HG03108 (cell line): ENCODE data around the gene ZNF777.
A peak's percentile ranks its signal among the peaks of the same experiment; 100 is the strongest.

Experiments
- ATAC-seq: cut with Tn5 transposase; IDR thresholded peaks from one replicate; pipeline ENCODE4 v1.9.1; 2021; ENCODE audit warnings: moderate library complexity; ENCODE audit not compliant: unreplicated experiment

The ZNF777 gene

DNA sequence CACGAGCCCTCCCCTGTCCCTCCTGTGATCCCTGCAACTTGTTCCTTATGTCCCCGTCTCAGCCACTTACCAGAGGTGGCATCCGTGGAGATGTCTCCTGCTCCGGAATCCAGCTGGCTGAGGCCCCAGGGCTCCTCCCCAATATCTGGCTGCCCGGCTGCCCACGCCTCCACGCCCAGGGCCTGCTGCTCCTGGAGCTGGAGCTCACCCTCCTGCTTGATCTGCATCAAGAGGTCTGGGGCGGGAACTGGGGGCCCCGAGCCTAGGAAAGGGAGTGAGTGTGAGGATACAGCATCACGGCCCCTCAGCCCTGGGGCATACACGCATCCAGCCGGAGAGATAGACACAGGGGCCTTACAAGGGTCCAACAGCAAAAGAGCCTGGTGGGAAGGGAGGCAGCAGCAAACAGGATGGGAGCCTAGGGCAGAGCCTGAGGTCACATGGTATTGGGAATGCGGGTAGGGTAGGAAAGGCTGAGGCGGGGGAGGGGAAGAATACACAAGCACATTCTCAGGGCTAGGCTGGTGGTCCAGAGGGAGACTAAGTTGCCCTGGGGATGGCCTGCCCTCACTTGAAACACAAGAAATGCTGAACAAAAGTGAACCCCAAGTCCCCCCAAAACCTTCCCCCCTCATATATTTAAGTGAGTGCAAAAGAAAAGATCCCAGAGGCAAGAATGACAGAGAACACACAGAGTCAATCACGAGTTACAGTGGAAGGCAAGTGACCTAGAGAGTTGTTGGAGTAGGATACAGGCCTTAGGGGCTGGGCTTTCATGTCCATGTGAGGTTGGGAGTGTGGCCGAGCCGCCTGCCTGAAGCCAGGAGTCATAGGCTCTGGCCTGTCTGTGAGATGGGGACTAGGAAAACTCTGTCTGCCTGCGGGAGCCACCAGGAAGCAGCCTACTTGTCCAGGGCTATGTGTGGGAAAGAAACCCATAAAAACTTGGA lies 16.9 kb upstream of the ZNF777 start:
- no peak for ATAC-seq

DNA sequence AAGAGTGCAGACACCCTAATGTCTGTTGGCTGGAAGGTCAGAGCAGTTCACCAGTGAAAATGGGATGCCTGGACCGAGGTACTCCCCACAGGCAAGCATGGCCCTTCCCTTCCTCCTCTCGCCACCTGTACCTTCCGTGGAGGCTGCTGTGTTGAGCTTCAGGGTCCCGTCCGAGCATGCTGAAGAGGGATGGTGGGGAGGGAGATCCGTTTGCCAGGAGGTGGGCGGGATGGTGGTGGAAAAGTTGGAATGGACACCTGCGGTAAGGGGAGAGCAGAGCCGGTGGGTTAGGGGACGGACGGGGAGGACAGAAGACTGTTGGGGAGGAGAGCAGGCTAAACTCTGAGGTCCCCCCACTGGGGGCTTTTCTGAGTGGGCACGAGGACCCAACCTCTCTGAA lies 15.9 kb upstream of the ZNF777 start:
- ATAC-seq = no peak

DNA sequence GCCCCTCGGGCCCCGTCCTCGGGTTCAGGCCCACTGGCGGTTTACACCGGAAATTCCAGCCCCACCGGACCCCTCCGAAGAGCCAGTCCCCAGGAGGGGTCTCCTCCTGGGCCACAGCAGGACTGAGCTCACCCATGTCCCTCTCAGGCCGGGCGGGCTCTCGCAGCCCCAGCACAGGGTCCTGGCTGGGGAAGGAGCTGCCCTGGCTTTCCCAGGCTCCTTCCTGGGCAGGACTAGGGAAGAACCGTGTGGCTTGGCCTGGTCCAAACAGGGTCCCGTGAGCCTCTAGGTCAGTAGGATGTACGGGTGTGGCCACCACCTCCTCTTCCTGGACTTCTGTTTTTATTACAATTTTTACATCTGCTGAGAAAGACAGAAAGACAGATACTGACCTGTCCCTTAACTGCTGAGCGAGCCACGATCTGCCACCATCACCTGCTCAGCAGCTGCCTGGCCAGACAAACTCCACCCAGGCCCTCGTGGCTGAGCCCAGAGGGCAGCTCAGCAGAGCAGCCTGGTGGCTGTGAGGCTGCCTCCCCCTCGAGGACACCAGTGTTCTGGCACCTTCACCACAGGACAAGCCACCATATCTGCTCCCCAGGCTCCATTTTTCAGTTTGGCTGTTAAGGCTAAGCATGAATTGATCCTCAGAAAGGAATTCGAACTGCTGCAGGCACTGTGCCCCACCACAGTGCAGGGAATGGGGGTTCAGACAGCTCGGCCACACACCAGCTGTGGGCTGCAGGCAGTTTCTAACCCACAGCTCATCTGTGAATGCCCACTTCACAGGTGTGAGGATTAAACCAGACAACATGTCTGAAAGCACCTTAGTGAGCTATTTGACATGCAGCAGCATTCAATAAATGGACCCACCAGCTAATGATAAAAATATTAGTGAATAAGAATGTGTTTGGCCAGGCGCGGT lies 14.5 kb upstream of the ZNF777 start:
- ATAC-seq = no peak

DNA sequence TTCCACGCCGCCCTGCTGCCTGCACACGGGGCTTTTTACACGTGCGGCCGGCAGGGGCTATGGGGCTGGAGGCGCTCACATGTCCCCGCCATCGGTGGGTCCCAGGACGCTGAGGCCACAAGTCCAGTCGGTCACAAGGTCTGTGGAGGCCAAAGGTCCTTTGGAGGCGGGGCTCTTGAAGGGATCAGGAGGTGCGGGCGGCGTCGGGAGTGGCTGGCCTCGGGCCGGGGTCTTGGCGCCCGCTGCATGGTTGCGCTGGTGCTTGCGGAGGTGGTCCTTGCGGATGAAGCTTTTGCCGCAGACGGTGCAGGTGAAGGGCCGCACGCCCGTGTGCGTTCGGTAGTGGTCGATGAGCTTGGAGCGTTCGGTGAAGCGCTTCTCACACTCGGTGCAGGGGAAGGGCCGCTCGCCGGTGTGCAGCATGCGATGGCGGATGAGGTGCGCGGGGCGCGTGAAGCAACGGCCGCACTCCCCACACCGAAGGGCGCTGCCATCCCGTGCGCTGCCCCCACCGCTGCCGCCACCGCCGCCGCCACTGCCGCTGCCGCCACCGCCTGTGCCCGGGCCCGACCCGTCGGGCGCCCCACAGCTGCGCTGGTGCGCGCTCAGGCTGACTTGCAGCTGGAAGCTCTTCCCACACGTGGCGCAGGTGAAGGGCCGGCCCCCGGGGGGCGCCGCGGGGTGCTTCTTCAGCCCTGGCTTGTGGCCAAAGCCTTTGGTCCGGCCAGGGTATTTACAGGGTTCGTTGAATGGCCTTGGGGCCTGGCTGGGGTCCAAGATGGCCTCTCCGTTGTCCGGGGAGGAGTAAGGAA lies 13.7 kb upstream of the ZNF777 start:
- ATAC-seq = no peak

DNA sequence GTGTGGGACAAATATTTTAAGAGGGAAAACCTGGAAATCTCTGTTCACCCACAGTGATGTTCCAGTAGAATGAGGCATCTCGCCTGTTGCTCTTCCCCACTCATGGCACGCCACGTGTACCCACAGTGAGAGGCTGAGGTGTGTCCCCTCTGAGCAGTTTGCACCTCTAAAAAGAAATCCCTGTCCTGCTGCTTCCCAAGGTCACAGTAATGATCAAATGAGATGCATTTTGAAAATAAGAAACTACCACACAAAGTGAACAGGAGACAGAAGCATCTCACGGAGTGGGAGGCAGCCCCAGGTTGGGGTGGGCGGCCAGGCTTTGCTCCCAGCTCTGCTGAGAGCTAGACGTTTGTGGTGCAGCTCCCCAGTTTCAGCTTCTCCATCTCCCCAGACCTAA lies 12.4 kb upstream of the ZNF777 start:
- ATAC-seq = no peak

DNA sequence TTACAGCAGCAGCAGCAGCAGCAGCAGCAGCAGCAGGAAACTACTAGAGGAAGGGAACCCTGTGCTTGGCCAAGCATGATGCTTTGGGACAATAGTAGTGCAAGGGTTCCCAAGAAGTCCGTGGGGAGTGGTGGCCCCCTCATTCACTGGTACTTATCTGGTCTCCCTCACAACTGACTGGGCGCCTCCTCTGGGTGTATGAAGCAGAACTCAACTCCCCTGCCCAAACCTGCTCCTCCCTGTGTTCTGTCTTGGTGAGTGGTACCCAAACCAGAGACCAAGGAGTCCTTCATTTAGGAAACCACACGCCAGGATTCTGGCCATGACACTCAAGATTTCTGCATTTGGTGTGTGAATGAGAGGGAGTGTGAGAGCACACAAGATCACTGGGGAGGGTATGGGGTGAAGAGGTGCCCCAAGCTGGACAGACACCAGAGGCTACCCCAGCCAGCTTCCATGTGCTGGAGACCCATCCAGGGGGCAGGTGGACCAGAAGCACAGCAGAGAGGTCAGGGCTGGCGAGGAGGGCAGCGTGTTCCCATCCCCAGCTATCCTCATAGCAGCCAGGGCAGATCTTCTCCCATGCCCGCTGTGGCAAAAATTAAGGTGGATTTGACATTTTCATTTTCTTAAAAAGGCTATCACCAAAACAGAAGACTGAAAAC lies 10.6 kb upstream of the ZNF777 start:
- ATAC-seq = no peak

DNA sequence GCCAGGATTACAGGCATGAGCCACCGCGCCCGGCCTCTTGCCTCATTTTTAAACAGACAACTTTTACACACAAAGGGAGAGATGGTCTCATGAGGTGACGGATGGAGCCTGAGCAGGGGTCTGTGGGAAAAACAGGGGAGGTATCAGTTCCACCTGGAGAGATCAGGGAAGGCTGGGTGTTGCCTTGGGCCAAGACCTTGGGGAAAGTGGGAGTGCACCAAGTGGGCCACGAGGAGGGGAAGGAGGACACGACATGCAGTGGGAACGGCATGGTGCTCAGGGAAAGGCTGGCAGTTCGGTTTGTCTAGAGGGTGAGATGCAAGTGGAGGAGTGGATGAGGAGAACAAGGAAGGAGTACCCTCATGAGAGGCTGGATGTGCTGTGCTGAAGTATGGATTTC lies 8.9 kb upstream of the ZNF777 start:
- no peak for ATAC-seq

DNA sequence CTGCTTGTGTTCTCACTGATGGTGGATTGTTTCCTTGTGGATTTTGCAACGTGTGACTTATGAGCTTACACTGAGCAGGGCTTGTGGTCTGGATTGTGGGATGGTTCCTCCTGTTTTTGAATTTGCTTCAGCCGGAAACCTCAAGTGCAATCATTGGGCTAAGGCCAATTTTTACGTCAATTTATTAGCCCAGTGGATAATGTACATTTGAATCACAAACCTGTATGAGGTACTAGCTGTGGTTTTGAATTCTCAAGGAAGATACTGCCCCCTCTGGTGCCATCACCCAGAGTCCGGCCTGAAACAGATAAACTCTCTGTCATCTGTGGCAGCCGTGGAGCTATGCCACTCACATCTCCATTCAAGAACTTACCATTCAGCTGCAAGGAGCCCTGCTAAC lies 7.3 kb upstream of the ZNF777 start:
- ATAC-seq = no peak

DNA sequence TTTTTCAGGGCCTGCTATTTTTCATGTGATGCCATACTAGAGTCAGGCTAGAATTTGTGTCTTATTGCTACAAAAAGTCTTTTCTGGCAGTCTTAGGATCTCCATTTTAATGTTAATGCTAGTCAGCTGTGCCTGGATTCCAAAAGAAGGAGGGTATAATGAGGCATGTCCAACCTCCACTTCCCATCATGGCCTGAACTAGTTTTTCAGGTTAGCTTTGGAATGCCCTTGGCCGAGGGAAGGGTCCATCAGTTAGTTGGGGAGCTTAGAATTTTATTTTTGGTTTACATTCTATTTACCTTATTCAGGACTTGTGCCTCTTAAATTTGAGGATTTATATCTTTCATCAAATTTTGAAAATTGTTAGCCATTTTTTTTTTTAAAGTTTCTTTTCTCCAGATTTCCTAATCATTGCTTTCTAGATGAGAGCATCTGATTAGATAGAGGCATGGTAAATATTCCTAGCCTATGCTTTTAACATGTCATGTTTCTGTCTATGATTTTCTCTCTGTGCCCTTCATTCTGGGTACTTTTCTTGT lies 6.5 kb upstream of the ZNF777 start:
- no peak for ATAC-seq

DNA sequence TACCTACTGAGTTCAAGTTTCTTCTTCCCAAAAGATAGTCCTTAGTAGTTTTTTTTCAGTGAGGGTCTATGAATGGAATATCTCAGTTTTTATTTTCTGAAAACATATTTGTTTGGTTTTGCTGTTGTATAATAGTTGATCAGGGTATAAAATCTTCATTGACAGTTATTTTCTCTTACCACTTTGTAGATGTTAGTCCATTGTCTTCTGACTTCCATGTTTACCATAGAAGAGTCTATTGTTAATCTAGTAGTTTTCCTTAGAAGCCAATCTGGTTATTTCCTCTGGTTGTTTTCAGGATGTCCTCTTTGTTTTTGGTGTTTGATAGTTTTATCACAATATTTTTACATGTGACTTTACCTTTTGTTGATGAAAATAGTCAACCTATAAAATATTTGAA lies 5.5 kb upstream of the ZNF777 start:
- ATAC-seq = no peak

DNA sequence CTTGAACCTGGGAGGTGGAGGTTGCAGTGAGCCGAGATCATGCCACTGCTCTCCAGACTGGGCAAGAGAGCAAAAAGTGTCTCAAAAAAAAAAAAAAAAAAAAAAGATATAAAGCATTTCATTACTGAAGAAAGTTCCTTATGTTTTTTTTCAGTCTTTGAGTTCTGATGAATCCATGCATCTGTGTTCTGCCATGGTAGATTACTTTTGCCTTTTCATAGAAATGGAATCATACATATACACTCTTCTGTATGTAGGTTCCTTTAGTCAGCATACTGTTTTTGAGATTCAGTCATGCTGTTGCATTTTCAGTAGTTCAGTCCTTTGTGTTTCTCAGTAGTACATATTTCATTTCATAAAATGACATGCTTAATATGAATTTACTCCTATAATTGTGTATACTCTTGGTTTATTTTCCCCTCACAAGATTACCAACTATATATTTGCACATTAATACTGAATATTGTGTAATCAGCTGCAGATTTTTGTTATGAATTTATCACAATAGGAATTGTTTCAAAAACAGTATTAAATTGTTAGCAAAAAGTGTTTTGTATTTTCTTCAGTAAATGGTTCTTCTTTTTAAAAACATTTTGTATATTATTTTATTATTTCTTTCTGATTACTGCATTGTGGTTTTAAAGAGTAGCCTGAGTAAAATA lies 2.8 kb upstream of the ZNF777 start:
- no peak for ATAC-seq

DNA sequence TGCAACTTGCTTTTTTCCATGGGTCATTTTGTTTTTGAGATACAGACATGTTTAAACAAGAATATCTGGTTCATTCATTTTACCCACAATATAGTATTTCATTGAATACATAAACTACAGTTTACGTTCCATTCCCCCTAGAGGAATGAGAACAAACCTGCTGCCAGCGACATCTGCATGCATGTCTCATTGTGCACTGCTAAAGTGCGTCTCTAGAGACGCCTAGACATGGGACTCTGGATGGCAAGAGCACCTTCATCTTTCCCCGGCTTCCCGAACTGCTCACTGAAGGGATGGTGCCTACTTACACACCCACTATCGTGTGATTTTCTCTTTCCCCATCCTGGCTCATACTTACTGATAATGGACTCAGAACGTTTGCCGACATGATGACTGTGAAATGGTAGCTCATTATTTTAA lies 1.2 kb upstream of the ZNF777 start:
- no peak for ATAC-seq

DNA sequence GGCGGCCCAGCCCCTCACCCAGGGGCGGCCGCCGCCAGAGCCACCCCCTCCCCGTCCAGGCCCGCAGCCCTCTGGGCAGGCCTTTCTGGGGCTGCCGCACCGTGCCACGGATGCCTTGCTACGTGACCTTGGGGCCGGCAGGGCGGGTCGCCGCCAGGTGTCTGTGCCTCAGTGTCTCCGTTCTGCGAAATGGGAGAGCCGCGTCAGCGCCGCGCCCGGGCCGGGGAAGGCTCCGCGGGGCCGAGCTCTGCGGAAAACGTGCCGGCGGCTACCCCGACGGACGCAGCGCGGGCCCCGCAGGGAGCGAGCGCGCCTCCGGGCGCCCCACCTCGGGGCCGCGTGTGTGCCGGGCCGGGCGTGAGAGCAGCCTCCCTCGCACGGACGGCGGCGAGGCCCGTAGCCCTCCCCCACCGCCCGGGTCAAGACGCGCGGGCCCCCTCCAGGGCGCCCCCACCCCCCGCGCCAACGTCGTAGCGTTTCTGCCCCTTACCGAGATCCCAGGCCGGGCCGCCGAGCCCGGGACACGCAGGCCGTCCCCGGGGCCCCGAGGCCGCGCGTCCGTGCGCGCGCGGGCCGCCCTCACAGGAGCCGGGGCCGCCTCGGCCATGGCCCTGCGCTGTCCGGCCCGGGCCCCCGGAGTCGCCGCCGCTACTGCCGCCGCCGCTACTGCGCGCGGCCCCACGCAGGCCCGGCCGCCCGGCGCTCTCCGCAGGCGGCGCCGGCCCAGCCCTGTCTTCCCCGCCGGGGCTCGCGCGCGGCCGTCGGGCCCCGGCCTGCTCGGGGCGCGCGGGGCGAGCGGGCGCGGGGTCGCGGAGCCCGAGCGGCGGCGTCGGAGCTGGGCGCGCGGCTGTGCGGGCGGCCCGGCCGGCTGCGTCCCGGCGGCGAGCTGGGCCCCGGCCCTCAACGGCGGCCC lies 1.1 kb downstream of the ZNF777 start:
- peak; percentile 18 for ATAC-seq

DNA sequence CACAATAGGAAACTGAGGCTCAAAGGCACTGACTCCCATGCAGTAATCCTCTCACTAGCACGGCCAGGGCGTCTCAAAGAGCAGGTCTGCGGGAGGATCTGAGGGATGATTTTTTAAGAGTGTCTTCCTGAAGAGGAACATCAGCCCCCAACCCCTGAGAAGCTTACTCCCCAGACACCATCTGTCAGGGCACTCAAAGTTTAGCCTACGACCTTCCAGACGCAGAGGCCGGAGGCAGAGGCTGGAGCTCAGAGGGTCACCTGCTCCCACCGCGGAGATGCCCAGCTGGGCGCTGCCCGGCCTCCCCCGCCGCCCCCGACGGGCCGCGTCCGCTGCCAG lies 1.7 kb downstream of the ZNF777 start:
- ATAC-seq = no peak

DNA sequence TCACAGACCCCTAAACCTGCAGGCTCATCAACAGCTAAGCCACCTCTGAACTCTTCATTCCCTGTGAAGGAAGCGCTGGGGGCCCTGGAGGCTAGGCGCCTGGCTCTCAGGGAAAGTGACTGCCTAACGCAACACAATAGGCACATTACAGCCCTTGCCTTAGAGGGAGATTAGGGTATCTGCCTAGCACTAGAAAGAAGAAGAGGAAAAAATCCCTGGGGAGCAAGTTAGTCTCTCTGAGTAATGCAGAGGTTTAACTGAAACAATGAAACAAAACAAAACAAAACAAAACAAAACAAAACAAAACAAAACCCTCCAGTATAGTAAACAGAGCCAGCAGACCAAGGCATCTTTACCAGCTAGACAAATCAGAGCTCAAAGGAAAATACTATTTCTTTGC lies 2.6 kb downstream of the ZNF777 start:
- ATAC-seq = no peak

DNA sequence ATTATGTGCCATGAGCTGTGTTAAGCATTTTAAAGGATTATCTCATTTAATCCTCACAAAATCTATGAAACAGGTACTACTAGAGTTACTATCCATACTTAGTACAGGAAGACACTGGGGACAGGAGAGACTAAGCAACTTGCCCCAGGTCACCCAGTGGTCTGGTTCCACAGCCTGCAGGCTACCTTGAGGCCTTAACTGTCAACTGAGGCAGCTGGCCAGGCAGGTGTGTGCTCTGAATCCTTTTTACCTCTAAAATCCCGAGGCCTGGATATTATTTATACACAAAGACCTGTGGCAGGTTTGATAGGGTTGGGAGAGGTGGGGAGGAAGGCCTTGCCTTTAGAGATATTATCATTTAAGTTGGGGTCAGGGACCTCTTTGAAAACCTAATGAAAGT lies 3.1 kb downstream of the ZNF777 start:
- ATAC-seq = no peak

DNA sequence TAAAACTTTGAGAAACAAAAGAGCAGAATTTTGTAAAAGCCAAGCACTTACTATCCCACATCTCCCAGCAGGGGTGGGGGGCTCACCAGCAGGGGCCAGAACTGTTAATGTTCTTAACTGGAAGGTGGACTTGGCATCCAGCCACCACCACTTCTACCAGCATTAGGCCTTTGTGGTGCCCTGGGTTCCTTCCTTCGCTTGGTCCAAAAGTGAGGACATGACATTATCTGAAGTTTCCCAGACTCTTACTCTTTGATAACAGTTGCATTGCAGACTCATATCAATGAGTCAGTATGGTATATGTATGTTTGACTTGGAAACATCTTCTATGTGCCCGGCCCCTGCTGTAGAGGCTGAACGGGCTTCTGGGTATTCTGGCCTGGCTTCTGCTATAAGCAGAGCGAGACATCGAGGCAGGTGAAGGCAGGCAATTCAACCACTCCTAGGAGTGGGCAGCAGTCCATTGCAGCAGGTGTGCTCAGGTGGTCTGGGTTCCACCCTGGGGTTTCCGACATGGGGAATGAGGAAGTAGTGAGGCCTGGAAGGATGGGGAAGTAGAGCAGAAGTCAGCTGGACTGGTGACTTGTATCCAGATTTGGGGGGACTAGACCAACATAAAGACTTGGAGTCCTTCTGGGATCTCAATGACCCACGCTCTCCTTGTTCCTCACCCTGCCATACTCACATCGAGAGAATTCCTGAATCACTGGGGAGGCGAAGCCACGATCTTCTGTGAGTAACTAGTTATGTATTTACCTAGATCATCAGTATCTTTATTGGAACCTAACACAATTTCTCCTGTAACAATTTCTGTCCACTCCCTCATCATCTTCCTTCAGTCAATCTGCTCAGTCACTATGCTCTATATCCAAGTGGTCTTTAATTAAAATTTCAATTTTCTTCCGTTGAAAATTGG lies 4.1 kb downstream of the ZNF777 start:
- no peak for ATAC-seq
